ENCODE data around the gene PIBF1.

PIBF1 gene

DNA sequence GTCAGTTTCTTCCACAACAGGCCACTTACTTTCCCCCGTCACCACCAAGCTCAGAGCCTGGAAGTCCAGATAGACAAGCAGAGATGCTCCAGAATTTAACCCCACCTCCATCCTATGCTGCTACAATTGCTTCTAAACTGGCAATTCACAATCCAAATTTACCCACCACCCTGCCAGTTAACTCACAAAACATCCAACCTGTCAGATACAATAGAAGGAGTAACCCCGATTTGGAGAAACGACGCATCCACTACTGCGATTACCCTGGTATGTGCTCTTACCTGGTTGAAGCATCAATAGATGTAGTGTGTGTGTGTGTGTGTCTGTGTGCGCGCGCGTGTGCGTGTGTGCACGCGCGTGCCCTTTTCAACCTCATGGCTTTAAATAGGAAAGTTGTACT is 280.5 kb downstream of the PIBF1 start:
- DNase-seq, result no peak

DNA sequence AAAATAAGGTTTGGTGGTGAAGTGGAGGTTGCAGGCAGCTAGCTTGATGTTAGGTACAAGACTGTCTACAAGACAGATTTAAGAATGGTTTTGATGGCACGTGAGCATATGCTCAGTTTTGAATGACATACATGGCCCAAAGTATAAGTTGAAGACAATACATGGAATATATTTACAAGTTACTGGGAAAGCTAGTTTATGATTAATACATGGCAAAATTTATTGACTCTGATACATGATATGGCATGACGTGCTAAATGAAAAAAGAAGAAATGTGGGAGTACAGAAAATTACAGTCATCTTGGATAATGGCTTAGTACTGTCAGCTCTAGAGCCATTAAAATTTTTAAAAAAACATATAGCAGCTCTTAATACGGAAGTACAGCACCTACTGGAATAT is 281.2 kb downstream of the PIBF1 start:
- DNase-seq, result no peak

- DNase-seq, result no peak
These were observed 283.1 kb downstream of the PIBF1 start for GRCh38 chr13:73065036-73065435.

DNA sequence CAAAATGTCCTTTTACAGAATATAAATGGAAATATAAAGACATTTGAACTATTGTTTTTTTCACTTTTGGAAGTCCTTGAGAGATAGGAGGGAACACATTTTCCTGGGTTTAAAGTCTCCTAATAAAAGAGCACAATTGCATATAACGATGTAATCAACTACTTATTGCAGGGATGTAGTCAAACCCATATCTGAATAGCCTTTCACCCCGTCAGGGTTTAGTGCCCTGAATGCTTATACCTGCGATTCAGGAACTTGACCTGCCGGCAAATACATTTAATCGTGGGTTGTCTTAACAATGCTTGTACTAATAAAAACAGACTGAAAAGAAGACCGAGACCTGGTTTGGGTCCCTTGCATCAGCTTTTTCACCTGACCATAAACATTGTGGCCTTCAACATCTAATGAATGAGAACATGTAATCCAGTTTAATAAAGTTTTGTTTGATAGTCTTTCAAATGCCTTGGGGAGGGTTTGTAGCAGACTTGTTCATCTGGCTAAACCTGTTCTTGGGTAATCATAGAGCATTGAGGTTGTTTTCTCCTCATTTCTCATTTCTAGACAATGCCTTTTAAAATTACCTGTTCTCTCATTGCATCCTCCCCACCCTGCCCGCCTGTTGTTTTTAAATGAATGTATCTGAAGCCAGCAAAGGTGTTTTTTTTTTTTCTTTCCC is 283.9 kb downstream of the PIBF1 start:
- no peak for DNase-seq
